HEK293 (cell line): ENCODE data around the gene CD93.

Source experiments
- CTCF ChIA-PET: fragments of 350-600 bp; formaldehyde crosslinking; extraction: SDS; loops from one replicate; lab custom pipeline; 2021; ENCODE audit warnings: antibody characterized with exemption; lab: Yijun Ruan, JAX
- POLR2A ChIA-PET: fragments of 300-600 bp; formaldehyde crosslinking; extraction: SDS; loops from one replicate; lab custom pipeline; 2020; ENCODE audit warnings: antibody characterized with exemption, inconsistent platforms; lab: Yijun Ruan, JAX
- H3K27ac ChIP-seq: fragments of 200-500 bp; sonication (Bioruptor generic); 2 replicates; pipeline ENCODE4 v1.5.1; 2014; ENCODE audit warnings: low read depth, low read length, control low read depth, inconsistent platforms; ENCODE audit errors: extremely low read depth
- H3K36me3 ChIP-seq, 2 experiments: fragments of 200-500 bp in 1 of 2; sonication (Bioruptor generic) in 1 of 2; 1 replicate in 1 of 2; 2 replicates in 1 of 2; pipeline ENCODE4 v1.5.1; 2014 to 2017; ENCODE audit warnings: inconsistent platforms in 2 of 2, low read length in 2 of 2; ENCODE audit not compliant: control insufficient read depth in 2 of 2, insufficient read depth in 1 of 2
- H3K4me1 ChIP-seq: fragments of 200-500 bp; sonication (Bioruptor generic); 2 replicates; pipeline ENCODE4 v1.5.1; 2014; ENCODE audit warnings: mild to moderate bottlenecking, low read length, inconsistent platforms; ENCODE audit not compliant: control insufficient read depth, insufficient read depth
- H3K4me3 ChIP-seq: 2 replicates; pipeline ENCODE4 v1.5.1; 2011; ENCODE audit warnings: low read depth, mild to moderate bottlenecking, control low read depth, low read length, moderate library complexity
- H3K9me3 ChIP-seq: fragments of 200-500 bp; sonication (Bioruptor generic); 2 replicates; pipeline ENCODE4 v1.5.1; 2014; ENCODE audit warnings: low read depth, low read length, inconsistent platforms; ENCODE audit not compliant: control insufficient read depth, insufficient read depth
- KLF16 ChIP-seq: fragments of 450-650 bp; formaldehyde crosslinking; IDR thresholded peaks from 2 replicates; pipeline ENCODE4 v1.5.1; 2017; ENCODE audit warnings: missing biosample characterization, missing genetic modification characterization
- SP3 ChIP-seq: fragments of 450-650 bp; formaldehyde crosslinking; IDR thresholded peaks from 2 replicates; pipeline ENCODE4 v1.5.1; 2016; ENCODE audit warnings: missing biosample characterization, missing genetic modification characterization
- TCF7L2 ChIP-seq: IDR thresholded peaks from 2 replicates; pipeline ENCODE4 v1.6.1; 2011; ENCODE audit warnings: low read depth, mild to moderate bottlenecking, inconsistent platforms, low read length, moderate library complexity, borderline replicate concordance
- TRIM28 ChIP-seq: IDR thresholded peaks from 2 replicates; pipeline ENCODE4 v1.6.1; 2011; ENCODE audit warnings: low read length, control low read depth, borderline replicate concordance
- ZNF132 ChIP-seq: fragments of 450-650 bp; formaldehyde crosslinking; IDR thresholded peaks from 2 replicates; pipeline ENCODE4 v1.5.1; 2017; ENCODE audit warnings: missing biosample characterization, missing genetic modification characterization, borderline replicate concordance
- ZNF169 ChIP-seq: fragments of 450-650 bp; formaldehyde crosslinking; IDR thresholded peaks from 2 replicates; pipeline ENCODE4 v1.5.1; 2016; ENCODE audit warnings: missing biosample characterization, missing genetic modification characterization
- ZNF2 ChIP-seq: fragments of 450-650 bp; formaldehyde crosslinking; IDR thresholded peaks from 2 replicates; pipeline ENCODE4 v1.5.1; 2016; ENCODE audit warnings: missing biosample characterization, missing genetic modification characterization
- ZNF23 ChIP-seq: fragments of 450-650 bp; formaldehyde crosslinking; IDR thresholded peaks from 2 replicates; pipeline ENCODE4 v1.5.1; 2016; ENCODE audit warnings: missing biosample characterization, missing genetic modification characterization, borderline replicate concordance
- ZNF292 ChIP-seq: fragments of 450-650 bp; formaldehyde crosslinking; IDR thresholded peaks from 2 replicates; pipeline ENCODE4 v1.5.1; 2016; ENCODE audit warnings: low read depth, missing biosample characterization, missing genetic modification characterization, borderline replicate concordance
- ZNF341 ChIP-seq: fragments of 450-650 bp; formaldehyde crosslinking; IDR thresholded peaks from 2 replicates; pipeline ENCODE4; 2016; ENCODE audit warnings: low read depth, missing biosample characterization, missing genetic modification characterization
- ZNF701 ChIP-seq: fragments of 450-650 bp; formaldehyde crosslinking; IDR thresholded peaks from 2 replicates; pipeline ENCODE4 v1.5.1; 2016; ENCODE audit warnings: missing biosample characterization, missing genetic modification characterization
- ZNF792 ChIP-seq: fragments of 450-650 bp; formaldehyde crosslinking; IDR thresholded peaks from 2 replicates; pipeline ENCODE4 v1.5.1; 2016; ENCODE audit warnings: missing biosample characterization, missing genetic modification characterization
- TF ChIP-seq, protein P1 (sequence below): fragments of 450-650 bp; formaldehyde crosslinking; IDR thresholded peaks from 2 replicates; pipeline ENCODE4 v1.5.1; 2016; ENCODE audit warnings: missing biosample characterization, missing genetic modification characterization
- TF ChIP-seq, protein P2 (sequence below): fragments of 450-650 bp; formaldehyde crosslinking; IDR thresholded peaks from 2 replicates; pipeline ENCODE4 v1.5.1; 2016; ENCODE audit warnings: missing biosample characterization, missing genetic modification characterization
- TF ChIP-seq, protein P3 (sequence below): fragments of 450-650 bp; formaldehyde crosslinking; IDR thresholded peaks from 2 replicates; pipeline ENCODE4 v1.5.1; 2016; ENCODE audit warnings: missing biosample characterization, missing genetic modification characterization
- TF ChIP-seq, protein P4 (sequence below): fragments of 450-650 bp; formaldehyde crosslinking; IDR thresholded peaks from 2 replicates; pipeline ENCODE4 v1.5.1; 2016; ENCODE audit warnings: missing biosample characterization, missing genetic modification characterization
- TF ChIP-seq, protein P5 (sequence below): fragments of 450-650 bp; formaldehyde crosslinking; IDR thresholded peaks from 2 replicates; pipeline ENCODE4 v1.5.1; 2016; ENCODE audit warnings: missing biosample characterization, missing genetic modification characterization, borderline replicate concordance

CD93 gene

DNA sequence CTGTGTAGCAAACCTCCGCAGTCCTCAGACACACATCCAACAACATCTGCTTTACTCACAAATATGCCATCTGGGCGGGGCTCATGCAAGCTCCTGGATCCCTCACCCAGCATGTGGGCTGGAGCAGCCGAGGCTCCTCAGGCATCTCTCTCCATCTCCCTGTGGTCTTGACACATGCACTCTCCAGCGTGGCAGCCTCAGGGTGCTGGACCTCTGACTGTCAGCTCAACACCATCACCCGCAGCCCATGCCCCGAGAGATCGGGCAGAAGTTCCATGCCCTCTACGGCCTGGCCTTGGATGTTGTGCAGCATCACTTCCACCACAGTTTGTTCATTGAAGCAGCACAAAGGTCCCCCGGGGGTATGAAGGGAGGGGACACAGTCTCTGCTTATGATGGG, 32.6 kb upstream of the CD93 start (continued):
- TF ChIP-seq, protein P1, sequence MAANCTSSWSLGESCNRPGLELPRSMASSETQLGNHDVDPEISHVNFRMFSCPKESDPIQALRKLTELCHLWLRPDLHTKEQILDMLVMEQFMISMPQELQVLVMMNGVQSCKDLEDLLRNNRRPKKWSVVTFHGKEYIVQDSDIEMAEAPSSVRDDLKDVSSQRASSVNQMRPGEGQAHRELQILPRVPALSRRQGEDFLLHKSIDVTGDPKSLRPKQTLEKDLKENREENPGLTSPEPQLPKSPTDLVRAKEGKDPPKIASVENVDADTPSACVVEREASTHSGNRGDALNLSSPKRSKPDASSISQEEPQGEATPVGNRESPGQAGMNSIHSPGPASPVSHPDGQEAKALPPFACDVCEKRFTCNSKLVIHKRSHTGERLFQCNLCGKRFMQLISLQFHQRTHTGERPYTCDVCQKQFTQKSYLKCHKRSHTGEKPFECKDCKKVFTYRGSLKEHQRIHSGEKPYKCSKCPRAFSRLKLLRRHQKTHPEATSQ = no peak
- TF ChIP-seq, protein P2, sequence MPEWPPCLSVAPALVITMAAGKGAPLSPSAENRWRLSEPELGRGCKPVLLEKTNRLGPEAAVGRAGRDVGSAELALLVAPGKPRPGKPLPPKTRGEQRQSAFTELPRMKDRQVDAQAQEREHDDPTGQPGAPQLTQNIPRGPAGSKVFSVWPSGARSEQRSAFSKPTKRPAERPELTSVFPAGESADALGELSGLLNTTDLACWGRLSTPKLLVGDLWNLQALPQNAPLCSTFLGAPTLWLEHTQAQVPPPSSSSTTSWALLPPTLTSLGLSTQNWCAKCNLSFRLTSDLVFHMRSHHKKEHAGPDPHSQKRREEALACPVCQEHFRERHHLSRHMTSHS (tag by site-specific recombination) = no peak

DNA sequence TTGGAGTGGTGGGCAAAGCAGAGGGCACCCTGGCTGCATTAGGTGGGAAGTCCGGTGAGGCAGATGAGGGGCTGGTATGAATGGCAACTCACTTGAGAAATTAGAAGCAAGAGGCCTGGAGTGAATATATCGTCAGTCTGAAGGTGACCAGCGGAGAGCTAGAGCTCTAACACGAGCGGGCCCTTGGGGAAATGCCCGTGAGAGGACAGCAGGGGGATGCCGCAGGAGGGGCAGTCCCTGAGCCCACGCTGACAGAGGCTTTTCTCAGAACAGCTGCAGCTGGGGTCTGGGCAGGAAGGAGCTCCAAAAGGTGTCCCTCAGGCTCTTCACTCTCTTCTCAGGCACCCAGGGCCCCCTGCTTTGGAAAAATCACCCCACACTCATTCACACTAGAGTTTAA, 32.0 kb upstream of the CD93 start:
- CTCF ChIA-PET = no interaction called here
- H3K36me3 ChIP-seq = no peaks in the 10 kb centered on the region
- no peak overlapping the region for H3K4me3 ChIP-seq
- H3K9me3 ChIP-seq = no peaks in the 10 kb centered on the region
- POLR2A ChIA-PET = no interaction called here
- H3K27ac ChIP-seq = no peak overlapping the region
- TF ChIP-seq TCF7L2 (no peak), ZNF701 (tag by site-specific recombination) (no peak), ZNF169 (tag by site-specific recombination) (no peak), ZNF23 (tag by site-specific recombination) (no peak), ZNF792 (tag by site-specific recombination) (no peak), ZNF341 (tag by site-specific recombination) (no peak), ZNF2 (tag by site-specific recombination) (no peak), ZNF292 (no peak), SP3 (tag by site-specific recombination) (no peak), KLF16 (tag by site-specific recombination) (no peak)
- TF ChIP-seq, protein P3, sequence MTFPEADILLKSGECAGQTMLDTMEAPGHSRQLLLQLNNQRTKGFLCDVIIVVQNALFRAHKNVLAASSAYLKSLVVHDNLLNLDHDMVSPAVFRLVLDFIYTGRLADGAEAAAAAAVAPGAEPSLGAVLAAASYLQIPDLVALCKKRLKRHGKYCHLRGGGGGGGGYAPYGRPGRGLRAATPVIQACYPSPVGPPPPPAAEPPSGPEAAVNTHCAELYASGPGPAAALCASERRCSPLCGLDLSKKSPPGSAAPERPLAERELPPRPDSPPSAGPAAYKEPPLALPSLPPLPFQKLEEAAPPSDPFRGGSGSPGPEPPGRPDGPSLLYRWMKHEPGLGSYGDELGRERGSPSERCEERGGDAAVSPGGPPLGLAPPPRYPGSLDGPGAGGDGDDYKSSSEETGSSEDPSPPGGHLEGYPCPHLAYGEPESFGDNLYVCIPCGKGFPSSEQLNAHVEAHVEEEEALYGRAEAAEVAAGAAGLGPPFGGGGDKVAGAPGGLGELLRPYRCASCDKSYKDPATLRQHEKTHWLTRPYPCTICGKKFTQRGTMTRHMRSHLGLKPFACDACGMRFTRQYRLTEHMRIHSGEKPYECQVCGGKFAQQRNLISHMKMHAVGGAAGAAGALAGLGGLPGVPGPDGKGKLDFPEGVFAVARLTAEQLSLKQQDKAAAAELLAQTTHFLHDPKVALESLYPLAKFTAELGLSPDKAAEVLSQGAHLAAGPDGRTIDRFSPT (tag by site-specific recombination) = no peak
- TF ChIP-seq, protein P4, sequence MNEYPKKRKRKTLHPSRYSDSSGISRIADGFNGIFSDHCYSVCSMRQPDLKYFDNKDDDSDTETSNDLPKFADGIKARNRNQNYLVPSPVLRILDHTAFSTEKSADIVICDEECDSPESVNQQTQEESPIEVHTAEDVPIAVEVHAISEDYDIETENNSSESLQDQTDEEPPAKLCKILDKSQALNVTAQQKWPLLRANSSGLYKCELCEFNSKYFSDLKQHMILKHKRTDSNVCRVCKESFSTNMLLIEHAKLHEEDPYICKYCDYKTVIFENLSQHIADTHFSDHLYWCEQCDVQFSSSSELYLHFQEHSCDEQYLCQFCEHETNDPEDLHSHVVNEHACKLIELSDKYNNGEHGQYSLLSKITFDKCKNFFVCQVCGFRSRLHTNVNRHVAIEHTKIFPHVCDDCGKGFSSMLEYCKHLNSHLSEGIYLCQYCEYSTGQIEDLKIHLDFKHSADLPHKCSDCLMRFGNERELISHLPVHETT (tag by site-specific recombination) = no peak
- no peaks in the 10 kb centered on the region for H3K4me1 ChIP-seq

DNA sequence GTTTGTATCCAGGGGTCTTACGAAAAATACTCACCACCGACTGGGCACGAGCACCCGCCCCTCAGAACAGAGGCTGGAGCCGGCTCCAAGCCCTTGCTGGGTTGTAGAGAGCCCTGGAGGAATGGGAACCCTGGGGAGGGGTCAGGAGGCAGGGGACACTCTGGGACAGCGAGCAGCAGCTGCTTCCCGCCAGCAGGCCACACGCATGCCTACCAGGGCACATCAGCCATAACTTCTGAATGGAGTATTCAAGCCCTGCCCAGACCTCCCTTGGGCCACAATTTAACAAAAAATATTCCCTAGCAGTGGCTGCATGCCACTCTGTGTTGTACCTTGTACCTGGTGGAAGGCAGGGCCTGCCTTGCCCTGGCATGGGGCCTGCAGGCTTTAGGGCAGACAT, 31.6 kb upstream of the CD93 start:
- ChIA-PET POLR2A (no interaction called here), CTCF (interaction anchor here (0.6 kb wide), 1 partner anchor 278 kb away, joined by 4 read pairs; no protein-coding TSS in a partner anchor)
- no peak for TF ChIP-seq TRIM28
- TF ChIP-seq, protein P5, sequence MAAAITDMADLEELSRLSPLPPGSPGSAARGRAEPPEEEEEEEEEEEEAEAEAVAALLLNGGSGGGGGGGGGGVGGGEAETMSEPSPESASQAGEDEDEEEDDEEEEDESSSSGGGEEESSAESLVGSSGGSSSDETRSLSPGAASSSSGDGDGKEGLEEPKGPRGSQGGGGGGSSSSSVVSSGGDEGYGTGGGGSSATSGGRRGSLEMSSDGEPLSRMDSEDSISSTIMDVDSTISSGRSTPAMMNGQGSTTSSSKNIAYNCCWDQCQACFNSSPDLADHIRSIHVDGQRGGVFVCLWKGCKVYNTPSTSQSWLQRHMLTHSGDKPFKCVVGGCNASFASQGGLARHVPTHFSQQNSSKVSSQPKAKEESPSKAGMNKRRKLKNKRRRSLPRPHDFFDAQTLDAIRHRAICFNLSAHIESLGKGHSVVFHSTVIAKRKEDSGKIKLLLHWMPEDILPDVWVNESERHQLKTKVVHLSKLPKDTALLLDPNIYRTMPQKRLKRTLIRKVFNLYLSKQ (tag by site-specific recombination) = no peak
- TF ChIP-seq ZNF132 = no peak
- Histone ChIP-seq H3K27ac (no peak overlapping the region), H3K9me3 (no peaks in the 10 kb centered on the region), H3K36me3 (no peaks in the 10 kb centered on the region), H3K4me1 (no peaks in the 10 kb centered on the region), H3K4me3 (no peak overlapping the region)
